ENCODE measurements around the gene ZNF222.

ZNF222 gene

DNA sequence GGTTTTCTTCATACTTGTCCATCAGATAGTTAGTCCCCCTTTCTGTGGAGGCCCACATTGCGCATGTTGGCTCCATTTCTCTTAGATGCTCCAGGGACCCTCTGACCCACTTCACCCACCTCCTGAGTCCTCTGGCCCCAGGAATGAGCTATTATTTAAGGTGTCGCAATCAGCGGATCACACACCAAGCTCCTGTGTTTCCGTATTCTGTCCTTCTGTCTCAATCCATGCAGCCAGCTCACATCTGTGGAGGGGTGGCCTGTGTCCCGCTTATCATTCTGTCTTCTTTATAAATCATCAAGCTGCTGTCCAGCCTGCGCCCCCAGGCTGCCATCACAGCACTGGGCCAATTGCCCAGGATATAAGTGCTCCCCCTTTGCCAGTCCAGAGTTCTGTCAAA lies 17.7 kb upstream of the ZNF222 start:
- no peak for DNase-seq
- TF ChIP-seq, protein P1, sequence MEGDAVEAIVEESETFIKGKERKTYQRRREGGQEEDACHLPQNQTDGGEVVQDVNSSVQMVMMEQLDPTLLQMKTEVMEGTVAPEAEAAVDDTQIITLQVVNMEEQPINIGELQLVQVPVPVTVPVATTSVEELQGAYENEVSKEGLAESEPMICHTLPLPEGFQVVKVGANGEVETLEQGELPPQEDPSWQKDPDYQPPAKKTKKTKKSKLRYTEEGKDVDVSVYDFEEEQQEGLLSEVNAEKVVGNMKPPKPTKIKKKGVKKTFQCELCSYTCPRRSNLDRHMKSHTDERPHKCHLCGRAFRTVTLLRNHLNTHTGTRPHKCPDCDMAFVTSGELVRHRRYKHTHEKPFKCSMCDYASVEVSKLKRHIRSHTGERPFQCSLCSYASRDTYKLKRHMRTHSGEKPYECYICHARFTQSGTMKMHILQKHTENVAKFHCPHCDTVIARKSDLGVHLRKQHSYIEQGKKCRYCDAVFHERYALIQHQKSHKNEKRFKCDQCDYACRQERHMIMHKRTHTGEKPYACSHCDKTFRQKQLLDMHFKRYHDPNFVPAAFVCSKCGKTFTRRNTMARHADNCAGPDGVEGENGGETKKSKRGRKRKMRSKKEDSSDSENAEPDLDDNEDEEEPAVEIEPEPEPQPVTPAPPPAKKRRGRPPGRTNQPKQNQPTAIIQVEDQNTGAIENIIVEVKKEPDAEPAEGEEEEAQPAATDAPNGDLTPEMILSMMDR (IDR thresholded peaks at IDR 0.05; ENCODE audit: low read depth, low read length), result no peak
- Histone ChIP-seq H3K27ac (no peak overlapping the region), H3K36me3 (peaks cover 51% of the 10 kb centered on the region), H3K4me3 (ENCODE audit: low read depth, low read length) (no peak overlapping the region), H3K27me3 (ENCODE audit: insufficient read depth, low read depth, severe bottlenecking) (no peaks in the 10 kb centered on the region), H3K9me3 (ENCODE audit: severe bottlenecking) (peaks cover 9% of the 10 kb centered on the region)

DNA sequence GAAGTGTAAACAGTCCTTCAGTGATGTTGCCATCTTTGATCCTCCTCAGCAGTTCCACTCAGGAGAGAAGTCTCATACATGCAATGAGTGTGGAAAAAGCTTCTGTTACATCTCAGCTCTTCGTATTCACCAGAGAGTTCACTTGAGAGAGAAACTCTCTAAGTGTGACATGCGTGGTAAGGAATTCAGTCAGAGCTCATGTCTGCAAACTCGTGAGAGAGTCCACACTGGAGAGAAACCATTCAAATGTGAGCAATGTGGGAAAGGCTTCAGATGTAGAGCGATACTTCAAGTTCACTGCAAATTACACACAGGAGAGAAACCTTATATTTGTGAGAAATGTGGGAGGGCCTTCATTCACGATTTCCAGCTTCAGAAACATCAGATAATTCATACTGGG lies 14.7 kb upstream of the ZNF222 start:
- Histone ChIP-seq H3K36me3 (peaks cover 51% of the 10 kb centered on the region), H3K27ac (no peak overlapping the region), H3K9me3 (ENCODE audit: severe bottlenecking) (peaks cover 9% of the 10 kb centered on the region), H3K4me3 (ENCODE audit: low read depth, low read length) (no peak overlapping the region), H3K27me3 (ENCODE audit: insufficient read depth, low read depth, severe bottlenecking) (no peaks in the 10 kb centered on the region)
- DNase-seq, result no peak
- TF ChIP-seq, protein P1 (IDR thresholded peaks at IDR 0.05; ENCODE audit: low read depth, low read length), result no peak

DNA sequence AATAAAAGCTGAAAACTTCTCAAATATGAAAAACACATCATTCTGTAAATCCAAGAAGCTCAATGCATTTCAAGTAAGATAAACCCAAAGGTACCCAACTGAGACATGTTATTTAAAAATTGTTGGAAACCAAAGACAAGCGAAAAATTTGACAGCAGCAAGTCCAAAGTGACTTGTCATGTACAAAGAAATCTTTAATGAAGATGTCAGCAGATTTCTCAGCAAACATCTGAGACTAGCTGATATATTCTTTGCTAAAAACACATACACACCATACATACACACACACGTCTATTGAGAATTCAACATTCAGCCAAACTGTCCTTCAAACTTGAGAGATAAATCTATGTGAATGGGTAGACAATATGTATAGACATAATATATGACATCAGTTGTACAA lies 5.7 kb upstream of the ZNF222 start:
- DNase-seq, result no peak
- H3K9me3 ChIP-seq (ENCODE audit: severe bottlenecking), result no peaks in the 10 kb centered on the region
- TF ChIP-seq, protein P1 (IDR thresholded peaks at IDR 0.05; ENCODE audit: low read depth, low read length), result no peak
- no peak overlapping the region for H3K4me3 ChIP-seq (ENCODE audit: low read depth, low read length)
- H3K27ac ChIP-seq, result no peak overlapping the region
- no peaks in the 10 kb centered on the region for H3K27me3 ChIP-seq (ENCODE audit: insufficient read depth, low read depth, severe bottlenecking)
- H3K36me3 ChIP-seq, result no peaks in the 10 kb centered on the region

DNA sequence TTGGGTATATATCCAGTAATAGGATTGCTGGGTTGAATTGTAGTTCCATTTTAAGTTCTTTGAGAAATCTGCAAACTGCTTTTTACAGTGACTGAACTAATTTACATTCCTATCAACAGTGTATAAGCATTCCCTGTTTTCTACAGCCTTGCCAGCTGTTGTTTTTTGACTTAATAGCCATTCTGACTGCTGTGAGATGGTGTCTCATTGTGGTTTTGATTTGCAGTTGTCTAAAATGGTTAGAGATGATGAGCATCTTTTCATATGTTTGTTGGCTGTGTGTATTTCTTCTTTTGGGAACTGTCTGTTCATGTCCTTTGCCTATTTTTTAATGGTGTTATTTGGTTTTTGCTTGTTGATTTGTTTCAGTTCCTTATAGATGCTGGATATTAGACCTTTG lies 4.0 kb upstream of the ZNF222 start:
- Histone ChIP-seq H3K36me3 (no peaks in the 10 kb centered on the region), H3K9me3 (ENCODE audit: severe bottlenecking) (no peaks in the 10 kb centered on the region), H3K27me3 (ENCODE audit: insufficient read depth, low read depth, severe bottlenecking) (no peaks in the 10 kb centered on the region), H3K4me3 (ENCODE audit: low read depth, low read length) (no peak overlapping the region), H3K27ac (no peak overlapping the region)
- DNase-seq, result no peak
- TF ChIP-seq, protein P1 (IDR thresholded peaks at IDR 0.05; ENCODE audit: low read depth, low read length), result no peak

DNA sequence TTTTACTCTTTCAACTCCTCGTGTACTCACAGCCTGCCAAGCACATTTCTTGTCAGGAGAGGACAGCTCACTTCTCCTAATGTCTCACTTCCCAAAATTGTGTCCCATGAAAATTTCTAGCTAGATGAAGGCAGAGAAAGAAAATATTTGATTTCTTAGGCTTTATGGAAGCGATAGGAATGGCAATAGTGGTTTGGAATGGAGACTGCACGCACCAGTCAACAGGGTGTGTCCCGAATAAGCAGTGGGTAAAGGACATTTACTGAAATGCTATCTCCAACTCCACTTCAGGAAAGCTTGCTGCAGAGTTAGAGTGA lies 321 bp upstream of the ZNF222 start:
- H3K27ac ChIP-seq, result peak overlapping the region; percentile 53

DNA sequence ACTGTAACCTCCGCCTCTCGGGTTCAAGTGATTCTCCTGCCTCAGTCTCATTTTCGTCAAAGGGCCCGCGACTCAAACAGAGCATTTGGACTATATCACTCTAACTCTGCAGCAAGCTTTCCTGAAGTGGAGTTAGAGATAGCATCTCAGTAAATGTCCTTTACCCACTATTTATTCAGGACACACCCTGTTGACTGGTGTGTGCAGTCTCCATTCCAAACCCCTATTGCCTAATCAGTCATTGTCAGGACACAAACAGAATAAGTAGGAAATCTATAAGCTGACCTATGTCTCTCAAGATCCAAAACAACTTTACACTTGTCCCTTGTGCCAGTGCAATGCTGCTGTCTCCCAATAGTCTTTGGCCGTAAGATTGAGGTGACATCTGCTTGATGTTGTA lies 1.4 kb downstream of the ZNF222 start:
- no peak for DNase-seq
- TF ChIP-seq, protein P1 (IDR thresholded peaks at IDR 0.05; ENCODE audit: low read depth, low read length), result no peak
- Histone ChIP-seq H3K36me3 (peaks cover 46% of the 10 kb centered on the region), H3K9me3 (ENCODE audit: severe bottlenecking) (peaks cover 5% of the 10 kb centered on the region), H3K27me3 (ENCODE audit: insufficient read depth, low read depth, severe bottlenecking) (no peaks in the 10 kb centered on the region), H3K27ac (no peak overlapping the region), H3K4me3 (ENCODE audit: low read depth, low read length) (no peak overlapping the region)

More for the DNA sequence above, 321 bp upstream of the ZNF222 start:
- no peak for DNase-seq
- Histone ChIP-seq H3K36me3 (peaks cover 28% of the 10 kb centered on the region), H3K9me3 (ENCODE audit: severe bottlenecking) (no peaks in the 10 kb centered on the region), H3K27me3 (ENCODE audit: insufficient read depth, low read depth, severe bottlenecking) (no peaks in the 10 kb centered on the region), H3K4me3 (ENCODE audit: low read depth, low read length) (peak overlapping the region; percentile 97)
- TF ChIP-seq, protein P1 (IDR thresholded peaks at IDR 0.05; ENCODE audit: low read depth, low read length), result no peak
